Spleen (tissue), 11 donors: ENCODE measurements around the gene LRRC45. TPM values are rescaled to one million over a fixed set of nuclear protein-coding genes. Genes with fewer than 3 reads are reported as not detected.

Source experiments
- DNase-seq: peaks from one replicate; pipeline ENCODE4 v3.0.0-alpha.2; 2020
- H3K27ac ChIP-seq, 8 donors: fragments of 200-600 bp; sonication (generic) in 7 of 8; 1 replicate in 4 of 8; 2 replicates in 4 of 8; pipeline versions ENCODE4 v1.5.0 to v1.8.0; 2016 to 2021; ENCODE audit warnings: inconsistent platforms in 4 of 8, mild to moderate bottlenecking in 4 of 8, moderate library complexity in 1 of 8
- H3K27me3 ChIP-seq, 7 donors: fragments of 200-600 bp; sonication (generic) in 6 of 7; replicated peaks in 1 of 7; 1 replicate in 4 of 7; 2 replicates in 3 of 7; pipeline versions ENCODE4 v1.5.0 to v1.8.0; 2016 to 2021; ENCODE audit warnings: inconsistent platforms in 3 of 7, mild to moderate bottlenecking in 1 of 7
- H3K36me3 ChIP-seq, 6 donors: fragments of 200-600 bp; sonication (generic) in 5 of 6; 1 replicate in 4 of 6; 2 replicates in 2 of 6; pipeline versions ENCODE4 v1.5.0 to v1.8.0; 2016 to 2021; ENCODE audit warnings: inconsistent platforms in 2 of 6
- H3K4me1 ChIP-seq, 6 donors: fragments of 200-600 bp; sonication (generic) in 5 of 6; 1 replicate in 3 of 6; 2 replicates in 3 of 6; pipeline versions ENCODE4 v1.5.0 to v1.8.0; 2016 to 2021; ENCODE audit warnings: inconsistent platforms in 3 of 6
- H3K4me3 ChIP-seq, 8 donors: fragments of 200-600 bp; sonication (generic) in 7 of 8; 1 replicate in 4 of 8; 2 replicates in 4 of 8; pipeline versions ENCODE4 v1.5.0 to v1.8.0; 2016 to 2021; ENCODE audit warnings: inconsistent platforms in 4 of 8, mild to moderate bottlenecking in 4 of 8, moderate library complexity in 2 of 8
- H3K9me3 ChIP-seq, 8 donors: fragments of 200-600 bp; sonication (generic) in 7 of 8; 1 replicate in 4 of 8; 2 replicates in 4 of 8; pipeline versions ENCODE4 v1.5.0 to v1.8.0; 2016 to 2021; ENCODE audit warnings: inconsistent platforms in 4 of 8
- POLR2A ChIP-seq, 3 donors: fragments of 450-650 bp; IDR thresholded peaks; one replicate each; pipeline ENCODE4 v1.5.1; 2017; ENCODE audit warnings: antibody characterized with exemption in 3 of 3, mild to moderate bottlenecking in 1 of 3
- POLR2AphosphoS5 ChIP-seq, 3 donors: sonication (generic); formaldehyde crosslinking; IDR thresholded peaks; one replicate each; pipeline ENCODE4 v1.5.1; 2017; ENCODE audit warnings: antibody characterized with exemption in 3 of 3
- WGBS, 5 donors: extraction: QIAGEN DNeasy Blood & Tissue Kit in 3 of 5; methylation state at CpG; one replicate each; pipeline versions ENCODE4 v1.1.5 to v1.1.7; 2013 to 2018; 5-methylcytosine and 5-hydroxymethylcytosine counted together
- intact Hi-C: fragments of 100-400 bp; cut with DNase I; formaldehyde crosslinking; loops from one replicate; pipeline ENCODE4 v1.15.0; 2023; ENCODE audit warnings: low total_unique reads
- polyA plus RNA-seq, 3 donors: library from polyadenylated mRNA; stranded (reverse); fragments of 200-250 nt; gene quantifications; one replicate each; pipeline ENCODE4 v1.2.1, GENCODE V29; 2013
- total RNA-seq, 7 donors: library from RNA; depleted of rRNA in 3 of 7; stranded (reverse); fragments of >200 nt in 3 of 7; fragmentation: NEBNext Ultra II Directional in 4 of 7; extraction: Animal tissue kit (Norgen Biotek cat#: 25700) in 4 of 7; gene quantifications; one replicate each; pipeline versions ENCODE4 v1.1.0 to v1.2.1, GENCODE V29; 2016 to 2021
- TF ChIP-seq, protein P1 (sequence below), 11 experiments: fragments of 200-600 bp in 7 of 11; fragments of 450-650 bp in 4 of 11; sonication (generic) in 4 of 11; IDR thresholded peaks in 8 of 11; conservative IDR thresholded peaks in 3 of 11; 1 replicate in 7 of 11; 2 replicates in 4 of 11; pipeline versions ENCODE4 v1.4.0 to v1.8.0; 2016 to 2021; ENCODE audit warnings: antibody characterized with exemption in 11 of 11, inconsistent platforms in 4 of 11, mild to moderate bottlenecking in 1 of 11
- donor health status: healthy with polysubstance abuse.
- donor health status: DM: no; HTN: no; CAD: no; lungs with moderate emphysema.
- donor health status: DM: no; HTN: no; CAD: no.
- donor health status: Bipolar disorder and iron deficiency.
- donor health status: healthy.
- donor health status: DM: no; HTN: no; CAD: no.
- donor health status: DM: yes; HTN: yes; CAD: no.

Gene LRRC45
- total and polyA plus RNA-seq, 10 donors: 7.5 to 23.4 (median 11.7) TPM

DNA sequence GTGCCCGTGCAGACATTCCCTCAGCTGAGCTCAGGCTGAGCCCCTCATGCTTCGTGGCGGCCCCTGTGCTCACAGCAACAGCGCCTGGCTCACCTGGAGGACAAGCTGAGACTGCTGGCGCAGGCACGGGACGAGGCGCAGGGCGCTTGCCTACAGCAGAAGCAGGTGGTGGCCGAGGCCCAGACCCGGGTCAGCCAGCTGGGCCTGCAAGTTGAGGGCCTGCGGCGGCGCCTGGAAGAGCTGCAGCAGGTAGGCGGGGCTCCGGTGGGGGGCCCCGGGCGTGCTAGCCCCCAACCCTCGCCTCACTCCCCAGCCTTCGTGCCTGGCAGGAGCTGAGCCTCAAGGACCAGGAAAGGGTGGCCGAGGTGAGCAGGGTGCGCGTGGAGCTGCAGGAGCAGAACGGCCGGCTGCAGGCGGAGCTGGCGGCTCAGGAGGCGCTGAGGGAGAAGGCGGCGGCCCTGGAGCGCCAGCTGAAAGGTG lies 6.9 kb downstream of the LRRC45 start:
- Histone ChIP-seq H3K27ac (peak overlapping the region in 2 of 8 donors; percentile 36 to 51), H3K36me3 (peaks cover 0 to 40% (median 3%) of the 10 kb centered on the region in 6 donors), H3K27me3 (peaks cover 0 to 24% (median 7%) of the 10 kb centered on the region in 7 donors), H3K4me3 (peak overlapping the region in 7 of 8 donors; percentile 43 to 80 (median 56)), H3K9me3 (no peaks in the 10 kb centered on the region), H3K4me1 (peaks cover 10 to 33% (median 23%) of the 10 kb centered on the region in 6 donors)
- 63 to 75% (median 68%) methylated on average over 12 to 31 of the region's 31 CpGs for WGBS, 5 donors
- TF ChIP-seq, protein P1, sequence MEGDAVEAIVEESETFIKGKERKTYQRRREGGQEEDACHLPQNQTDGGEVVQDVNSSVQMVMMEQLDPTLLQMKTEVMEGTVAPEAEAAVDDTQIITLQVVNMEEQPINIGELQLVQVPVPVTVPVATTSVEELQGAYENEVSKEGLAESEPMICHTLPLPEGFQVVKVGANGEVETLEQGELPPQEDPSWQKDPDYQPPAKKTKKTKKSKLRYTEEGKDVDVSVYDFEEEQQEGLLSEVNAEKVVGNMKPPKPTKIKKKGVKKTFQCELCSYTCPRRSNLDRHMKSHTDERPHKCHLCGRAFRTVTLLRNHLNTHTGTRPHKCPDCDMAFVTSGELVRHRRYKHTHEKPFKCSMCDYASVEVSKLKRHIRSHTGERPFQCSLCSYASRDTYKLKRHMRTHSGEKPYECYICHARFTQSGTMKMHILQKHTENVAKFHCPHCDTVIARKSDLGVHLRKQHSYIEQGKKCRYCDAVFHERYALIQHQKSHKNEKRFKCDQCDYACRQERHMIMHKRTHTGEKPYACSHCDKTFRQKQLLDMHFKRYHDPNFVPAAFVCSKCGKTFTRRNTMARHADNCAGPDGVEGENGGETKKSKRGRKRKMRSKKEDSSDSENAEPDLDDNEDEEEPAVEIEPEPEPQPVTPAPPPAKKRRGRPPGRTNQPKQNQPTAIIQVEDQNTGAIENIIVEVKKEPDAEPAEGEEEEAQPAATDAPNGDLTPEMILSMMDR (IDR thresholded peaks at IDR 0.05 in 8 of 11, conservative IDR thresholded peaks at IDR 0.05 in 3 of 11): no peak
- TF ChIP-seq POLR2AphosphoS5 (IDR thresholded peaks at IDR 0.05) (no peak), POLR2A (IDR thresholded peaks at IDR 0.05) (no peak)
- peak; percentile 81 for DNase-seq
- intact Hi-C loops: no loop called here

DNA sequence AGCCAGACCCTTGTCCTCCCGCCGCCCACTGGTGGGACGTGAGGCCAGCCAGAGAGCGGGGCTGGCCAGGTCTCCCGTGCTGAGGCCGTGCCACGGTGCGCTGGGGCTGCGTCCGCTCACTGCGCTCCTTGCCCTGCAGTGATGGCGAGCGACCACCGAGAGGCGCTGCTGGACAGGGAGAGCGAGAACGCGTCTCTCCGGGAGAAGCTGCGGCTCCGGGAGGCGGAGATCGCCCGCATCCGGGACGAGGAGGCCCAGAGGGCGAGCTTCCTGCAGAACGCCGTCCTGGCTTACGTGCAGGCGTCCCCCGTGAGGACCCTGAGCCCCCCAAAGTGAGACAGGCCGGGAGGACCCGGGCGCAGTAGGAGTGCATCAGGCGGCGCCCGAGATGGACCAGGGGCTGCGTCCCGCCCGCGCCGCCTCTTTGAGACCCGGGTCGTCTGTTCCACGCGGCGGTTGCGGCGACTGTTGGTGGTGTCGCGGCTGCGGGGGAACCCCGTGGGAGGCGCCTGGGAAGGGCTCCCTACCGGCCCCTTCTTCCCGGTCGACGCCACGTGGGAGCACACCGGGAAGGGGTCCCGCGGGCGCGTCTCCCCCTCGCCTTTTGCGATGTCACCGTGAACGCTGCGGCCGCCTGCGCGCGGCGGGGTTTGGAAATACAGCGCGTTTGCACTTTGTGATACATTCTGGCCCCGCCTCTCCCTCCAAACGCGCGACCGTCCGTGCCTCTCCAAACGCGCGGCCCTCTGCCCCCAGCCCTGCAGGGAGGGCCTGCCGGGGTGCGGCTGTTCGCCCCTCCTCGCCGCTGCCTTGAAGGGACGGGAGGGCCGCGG lies 7.6 kb downstream of the LRRC45 start:
- H3K36me3 ChIP-seq: peaks cover 0 to 45% (median 3%) of the 10 kb centered on the region in 6 donors
- intact Hi-C loops: no loop called here
- peaks cover 0 to 24% (median 7%) of the 10 kb centered on the region in 7 donors for H3K27me3 ChIP-seq
- H3K4me3 ChIP-seq: peak overlapping the region; percentile 43 to 80 (median 54)
- 0 to 2% (median 1%) methylated on average over 32 to 94 of the region's 94 CpGs for WGBS, 5 donors
- H3K9me3 ChIP-seq: no peaks in the 10 kb centered on the region
- peaks cover 10 to 37% (median 24%) of the 10 kb centered on the region in 6 donors for H3K4me1 ChIP-seq
- no peak for TF ChIP-seq POLR2A (IDR thresholded peaks at IDR 0.05)
- TF ChIP-seq, protein P1 (IDR thresholded peaks at IDR 0.05 in 8 of 11, conservative IDR thresholded peaks at IDR 0.05 in 3 of 11): peak; percentile 96 to 99 (median 97)
- peak; percentile 75 to 84 (median 78) for TF ChIP-seq POLR2AphosphoS5 (IDR thresholded peaks at IDR 0.05)
- DNase-seq: peak; percentile 96
- H3K27ac ChIP-seq: peak overlapping the region in 5 of 8 donors; percentile 3 to 53 (median 36)

DNA sequence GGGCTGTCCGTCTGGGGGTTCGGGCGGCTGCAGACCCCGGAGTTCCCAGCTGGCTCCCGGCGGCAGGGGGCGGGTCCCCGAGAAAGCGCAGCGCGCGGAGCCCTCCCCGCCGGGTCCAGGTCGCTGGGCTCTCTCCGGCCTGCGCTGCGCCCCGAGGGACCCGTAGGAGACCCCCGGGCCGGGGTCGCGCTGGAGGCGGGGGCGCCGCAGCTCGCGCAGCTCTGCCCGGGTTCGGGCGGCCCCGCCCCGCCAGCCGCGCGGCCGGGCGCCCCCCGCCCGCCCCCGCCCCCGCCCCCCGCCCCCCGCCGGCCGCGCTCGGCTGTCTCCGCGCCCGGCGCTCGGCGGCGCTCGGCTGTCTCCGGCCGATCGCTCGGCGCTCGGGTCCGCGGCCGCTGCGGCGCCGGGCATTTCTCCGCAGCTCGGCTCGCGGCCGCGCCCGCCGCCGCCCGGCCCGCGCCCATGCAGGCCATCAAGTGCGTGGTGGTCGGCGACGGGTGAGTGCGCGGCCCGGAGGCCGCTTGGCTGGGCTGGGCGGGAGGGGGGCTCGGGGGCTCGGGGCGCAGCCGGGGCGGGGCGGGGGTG lies 8.3 kb downstream of the LRRC45 start, which contains the start of gene RAC3:
TSS of gene RAC3 (plus strand) at position 376 of the 582 bp plus-strand sequence. CDS start at position 460, 84 bp downstream.
- peak within 1 kb of the TSS; percentile 43 to 80 (median 54) for H3K4me3 ChIP-seq
- intact Hi-C loops: no loop called here
- H3K4me1 ChIP-seq: peaks cover 11 to 44% (median 29%) of the 10 kb centered on the region in 6 donors
- H3K27me3 ChIP-seq: peaks cover 0 to 24% (median 7%) of the 10 kb centered on the region in 7 donors
- no peak for DNase-seq
- H3K36me3 ChIP-seq: peaks cover 0 to 45% (median 3%) of the 10 kb centered on the region in 6 donors
- no peak for TF ChIP-seq POLR2A (IDR thresholded peaks at IDR 0.05)
- TF ChIP-seq, protein P1 (IDR thresholded peaks at IDR 0.05 in 8 of 11, conservative IDR thresholded peaks at IDR 0.05 in 3 of 11): no peak
- TF ChIP-seq POLR2AphosphoS5 (IDR thresholded peaks at IDR 0.05): no peak
- H3K9me3 ChIP-seq: no peaks in the 10 kb centered on the region
- H3K27ac ChIP-seq: peak within 1 kb of the TSS in 5 of 8 donors; percentile 3 to 53 (median 36)
- 0 to 1% (median 0%) methylated on average over 7 to 96 of the region's 96 CpGs for WGBS, 5 donors
